ENCODE results near the gene ACOX3.

Gene ACOX3

DNA sequence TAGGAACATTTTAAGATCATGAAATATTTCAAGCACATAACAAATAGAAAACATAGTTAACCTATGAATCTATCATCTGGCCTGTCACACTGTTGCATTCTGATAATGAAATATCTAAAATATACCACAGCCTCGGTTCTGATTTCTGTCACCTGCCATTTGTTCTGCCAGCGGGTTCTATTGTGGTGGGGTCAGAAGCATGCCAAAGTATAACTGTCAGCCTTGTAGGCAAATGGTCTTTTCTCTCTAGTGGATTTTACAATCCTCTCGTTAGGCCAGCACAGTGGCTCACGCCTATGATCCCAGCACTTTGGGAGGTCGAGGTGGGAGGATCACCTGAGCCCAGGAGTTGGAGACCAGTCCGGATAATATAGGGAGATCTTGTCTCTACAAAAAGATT, 123.0 kb downstream of the ACOX3 start:
- no peak overlapping the region for H3K4me3 ChIP-seq (ENCODE audit: low read depth, low read length)
- TF ChIP-seq CTCF (IDR thresholded peaks at IDR 0.05; ENCODE audit: low read depth, low read length): no peak

GRCh38 chr4:8316911-8317351, 123.6 kb downstream of the ACOX3 start:
- H3K4me3 ChIP-seq (ENCODE audit: low read depth, low read length): no peak overlapping the region
- no peak for TF ChIP-seq CTCF (IDR thresholded peaks at IDR 0.05; ENCODE audit: low read depth, low read length)
